ENCODE results near the gene JDP2. TPM values are rescaled to one million over a fixed set of nuclear protein-coding genes. Genes with fewer than 3 reads are reported as not detected.

JDP2 gene
- total RNA-seq, 1 donor from 2014 or later: 1.8 TPM

DNA sequence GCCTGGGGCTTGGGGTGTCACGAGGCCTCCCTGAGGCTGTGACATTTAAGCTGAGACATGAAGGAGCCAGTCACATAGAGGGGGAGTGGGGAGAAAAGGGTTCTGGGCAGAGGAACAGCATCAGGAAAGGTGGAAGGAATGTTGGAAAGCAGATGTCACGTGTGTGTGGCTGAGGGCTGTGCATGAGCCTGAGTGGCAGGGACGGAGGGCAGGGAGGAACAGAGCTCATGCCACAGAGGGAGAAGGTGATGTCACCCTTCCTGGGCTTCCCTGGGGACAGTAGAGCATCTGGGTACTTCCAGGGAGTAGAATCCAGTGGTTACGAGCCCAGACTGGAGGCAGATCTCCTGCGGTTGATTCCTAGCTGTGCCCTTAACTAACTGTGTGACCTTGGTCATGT lies 32.0 kb upstream of the JDP2 start:
- peaks cover 2% of the 10 kb centered on the region for H3K36me3 Mint-ChIP-seq (ENCODE audit: low read depth)
- DNase-seq (ENCODE audit: low spot score): no peak
- peaks cover 9% of the 10 kb centered on the region for H3K27me3 Mint-ChIP-seq (ENCODE audit: insufficient read depth)
- peaks cover 4% of the 10 kb centered on the region for H3K9me3 Mint-ChIP-seq
- H3K4me1 Mint-ChIP-seq (ENCODE audit: low read depth): peaks cover 14% of the 10 kb centered on the region
- intact Hi-C loops (cut with micrococcal nuclease): no loop called here
- no peak overlapping the region for H3K4me3 Mint-ChIP-seq
- H3K27ac Mint-ChIP-seq: no peak overlapping the region

DNA sequence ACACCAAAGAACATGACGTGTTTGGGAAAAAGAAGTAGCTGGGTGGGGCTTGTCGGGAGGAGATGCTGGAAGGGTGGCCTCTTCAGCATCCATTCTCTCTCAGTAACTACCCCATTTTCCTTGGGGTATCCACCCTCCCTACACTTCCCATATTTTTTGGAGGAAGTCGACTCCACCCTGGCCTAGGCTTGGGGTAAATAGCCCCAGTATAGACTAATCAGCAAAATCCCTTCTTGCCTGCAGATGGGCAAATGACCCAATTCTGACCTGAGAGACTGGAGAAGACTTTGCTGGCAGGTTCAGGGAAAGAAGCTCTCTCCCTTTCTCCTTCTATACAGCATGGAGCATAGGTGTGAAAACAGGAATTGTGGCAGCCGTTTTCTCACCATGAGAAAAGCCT lies 28.5 kb upstream of the JDP2 start:
- Mint-ChIP-seq H3K9me3 (peaks cover 4% of the 10 kb centered on the region), H3K4me3 (no peak overlapping the region), H3K4me1 (ENCODE audit: low read depth) (peaks cover 21% of the 10 kb centered on the region), H3K27me3 (ENCODE audit: insufficient read depth) (peaks cover 7% of the 10 kb centered on the region), H3K27ac (no peak overlapping the region), H3K36me3 (ENCODE audit: low read depth) (peaks cover 2% of the 10 kb centered on the region)
- no peak for DNase-seq (ENCODE audit: low spot score)
- intact Hi-C loops (cut with micrococcal nuclease): no loop called here

DNA sequence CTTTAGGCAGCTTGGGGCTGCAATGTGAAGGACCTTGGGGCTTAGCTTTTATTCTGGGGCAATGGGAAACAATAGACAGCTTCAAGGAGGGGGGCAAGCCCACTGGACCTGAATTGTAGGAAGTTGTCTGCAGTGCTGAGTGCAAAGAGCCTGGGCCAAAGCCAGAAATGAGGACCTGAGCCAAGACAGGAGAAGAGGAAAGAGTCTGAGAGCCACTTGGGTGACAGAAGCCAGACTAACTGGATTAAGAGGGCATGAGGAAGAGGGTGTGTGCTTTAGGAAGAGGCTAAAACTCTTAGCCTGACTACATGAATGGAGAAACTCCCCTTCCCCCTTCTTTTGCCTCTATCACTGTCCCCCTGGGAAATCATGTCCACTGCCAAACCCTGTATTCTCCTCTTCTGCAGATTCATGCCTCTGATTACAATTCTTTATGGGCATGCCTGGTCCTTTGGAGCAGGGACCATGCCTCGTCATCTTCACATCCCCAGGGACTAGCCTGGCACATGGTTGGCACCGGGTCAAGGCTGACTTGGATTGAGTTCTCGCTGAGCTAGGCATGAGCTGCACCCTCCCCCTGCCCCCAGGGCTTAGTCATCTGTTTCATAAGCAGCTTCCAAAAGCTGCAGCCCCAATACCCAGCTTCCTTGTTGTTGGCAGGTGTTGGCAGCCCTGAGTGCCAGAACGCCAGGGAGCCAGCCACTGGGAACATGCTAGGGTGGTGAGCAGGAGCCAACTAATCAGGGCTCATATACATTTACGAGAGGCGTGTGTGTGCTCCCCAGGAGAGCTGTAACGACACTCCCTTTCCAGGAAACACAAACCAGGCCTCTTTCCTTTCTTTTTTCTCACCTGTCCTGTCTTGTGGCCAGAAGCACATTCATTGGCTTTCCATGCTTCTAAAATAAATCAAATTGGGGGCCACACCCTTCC lies 27.7 kb upstream of the JDP2 start:
- H3K4me1 Mint-ChIP-seq (ENCODE audit: low read depth): peaks cover 21% of the 10 kb centered on the region
- DNase-seq (ENCODE audit: low spot score): no peak
- H3K4me3 Mint-ChIP-seq: no peak overlapping the region
- H3K27me3 Mint-ChIP-seq (ENCODE audit: insufficient read depth): peaks cover 12% of the 10 kb centered on the region
- intact Hi-C loops (cut with micrococcal nuclease): no loop called here
- H3K36me3 Mint-ChIP-seq (ENCODE audit: low read depth): peaks cover 2% of the 10 kb centered on the region
- no peak overlapping the region for H3K27ac Mint-ChIP-seq
- peaks cover 4% of the 10 kb centered on the region for H3K9me3 Mint-ChIP-seq

DNA sequence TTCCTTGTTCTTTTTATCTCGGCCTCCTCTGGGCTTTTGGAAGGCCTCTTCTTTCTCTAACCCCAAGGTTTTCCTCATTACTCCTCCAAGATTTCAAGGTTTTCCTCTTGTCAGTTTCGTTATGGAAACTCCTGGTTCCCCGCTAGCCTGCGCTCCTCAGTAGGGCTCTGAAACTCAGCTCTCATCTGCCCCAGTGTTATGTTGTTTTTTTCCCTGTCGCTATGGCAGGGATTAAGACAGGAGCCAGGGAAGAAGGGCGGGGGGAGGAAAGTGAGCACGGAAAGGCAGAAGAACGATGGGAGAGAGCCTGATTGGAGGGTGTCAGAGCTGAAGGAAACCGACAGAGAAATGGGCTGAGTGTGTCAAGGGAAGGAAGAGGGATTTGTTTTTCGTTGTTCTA lies 26.5 kb upstream of the JDP2 start:
- Mint-ChIP-seq H3K27ac (no peak overlapping the region), H3K4me3 (no peak overlapping the region), H3K27me3 (ENCODE audit: insufficient read depth) (peaks cover 10% of the 10 kb centered on the region), H3K9me3 (peaks cover 4% of the 10 kb centered on the region), H3K4me1 (ENCODE audit: low read depth) (peaks cover 21% of the 10 kb centered on the region), H3K36me3 (ENCODE audit: low read depth) (peaks cover 2% of the 10 kb centered on the region)
- intact Hi-C loops (cut with micrococcal nuclease): no loop called here
- DNase-seq (ENCODE audit: low spot score): no peak

DNA sequence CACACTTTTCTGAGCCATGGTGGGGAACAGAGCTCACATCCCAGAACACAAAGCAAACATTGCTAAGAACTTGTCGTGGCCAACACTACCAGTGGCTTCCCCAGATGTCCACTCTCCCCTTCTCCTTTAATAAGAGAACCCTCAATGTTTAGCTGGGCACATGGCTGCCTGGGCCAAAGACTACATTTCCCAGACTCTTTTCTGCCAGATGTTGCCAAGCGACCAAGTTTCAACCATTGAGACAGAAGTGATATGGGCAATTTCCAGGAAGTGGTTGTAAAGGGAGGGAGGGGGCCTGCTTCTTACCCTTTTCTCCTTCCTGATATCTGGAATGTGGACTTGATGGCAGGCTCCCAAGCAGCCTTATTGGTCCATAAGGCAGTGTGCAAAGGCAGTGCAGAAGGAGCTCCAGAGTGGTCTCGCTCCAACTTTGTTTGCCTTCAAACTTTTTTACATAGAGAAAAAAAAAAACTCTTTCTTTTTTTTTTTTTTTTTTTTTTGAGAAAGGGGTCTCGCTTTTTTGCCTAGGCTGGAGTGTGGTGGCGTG lies 24.9 kb upstream of the JDP2 start:
- DNase-seq (ENCODE audit: low spot score): no peak
- intact Hi-C loops (cut with micrococcal nuclease): no loop called here
- peaks cover 21% of the 10 kb centered on the region for H3K4me1 Mint-ChIP-seq (ENCODE audit: low read depth)
- H3K36me3 Mint-ChIP-seq (ENCODE audit: low read depth): peaks cover 2% of the 10 kb centered on the region
- no peak overlapping the region for H3K4me3 Mint-ChIP-seq
- H3K27ac Mint-ChIP-seq: no peak overlapping the region
- peaks cover 4% of the 10 kb centered on the region for H3K9me3 Mint-ChIP-seq
- H3K27me3 Mint-ChIP-seq (ENCODE audit: insufficient read depth): peaks cover 14% of the 10 kb centered on the region

DNA sequence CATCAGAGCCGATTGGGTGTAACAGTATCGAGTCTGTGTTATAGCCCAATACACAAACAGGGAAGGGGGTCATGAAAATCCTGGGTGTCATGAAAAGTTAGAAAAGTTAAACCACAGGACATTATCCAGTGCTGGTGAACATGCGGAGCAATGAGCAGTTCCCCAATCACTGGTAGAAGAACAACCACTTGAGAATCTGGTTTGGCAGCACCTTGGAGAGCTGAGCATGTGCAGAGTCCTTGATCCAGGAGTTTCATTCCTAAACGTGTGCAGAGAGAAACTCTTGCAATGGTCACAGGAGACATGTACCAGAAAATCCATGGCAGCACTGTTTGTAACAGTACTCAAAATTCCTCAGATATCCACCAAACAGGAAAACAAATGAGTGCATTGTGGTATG lies 23.0 kb upstream of the JDP2 start:
- no peak overlapping the region for H3K4me3 Mint-ChIP-seq
- H3K4me1 Mint-ChIP-seq (ENCODE audit: low read depth): peaks cover 17% of the 10 kb centered on the region
- no peak overlapping the region for H3K27ac Mint-ChIP-seq
- no peaks in the 10 kb centered on the region for H3K9me3 Mint-ChIP-seq
- H3K36me3 Mint-ChIP-seq (ENCODE audit: low read depth): no peaks in the 10 kb centered on the region
- H3K27me3 Mint-ChIP-seq (ENCODE audit: insufficient read depth): peaks cover 13% of the 10 kb centered on the region
- DNase-seq (ENCODE audit: low spot score): no peak
- intact Hi-C loops (cut with micrococcal nuclease): no loop called here

DNA sequence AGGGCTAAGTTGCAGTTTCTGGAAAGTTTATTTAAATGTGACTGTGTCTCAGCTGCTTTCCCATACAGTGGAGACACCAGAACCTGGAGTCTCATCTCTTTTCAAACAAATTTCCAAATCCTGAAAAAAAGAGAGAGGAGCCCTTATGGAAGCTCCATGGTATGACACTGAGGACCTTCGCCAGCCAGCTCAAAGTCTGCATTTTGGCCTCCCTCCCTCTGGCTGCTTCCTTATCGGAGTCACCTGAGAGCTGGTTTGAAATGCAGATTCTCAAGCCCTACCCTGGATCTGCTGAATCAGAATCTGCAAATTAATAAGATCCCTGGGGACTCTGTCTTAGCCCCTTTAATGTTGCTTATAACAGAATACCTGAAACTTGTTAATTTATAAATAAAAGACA lies 21.7 kb upstream of the JDP2 start:
- Mint-ChIP-seq H3K27ac (no peak overlapping the region), H3K27me3 (ENCODE audit: insufficient read depth) (peaks cover 15% of the 10 kb centered on the region), H3K36me3 (ENCODE audit: low read depth) (no peaks in the 10 kb centered on the region), H3K9me3 (no peaks in the 10 kb centered on the region), H3K4me3 (no peak overlapping the region), H3K4me1 (ENCODE audit: low read depth) (peaks cover 4% of the 10 kb centered on the region)
- DNase-seq (ENCODE audit: low spot score): no peak
- intact Hi-C loops (cut with micrococcal nuclease): no loop called here

DNA sequence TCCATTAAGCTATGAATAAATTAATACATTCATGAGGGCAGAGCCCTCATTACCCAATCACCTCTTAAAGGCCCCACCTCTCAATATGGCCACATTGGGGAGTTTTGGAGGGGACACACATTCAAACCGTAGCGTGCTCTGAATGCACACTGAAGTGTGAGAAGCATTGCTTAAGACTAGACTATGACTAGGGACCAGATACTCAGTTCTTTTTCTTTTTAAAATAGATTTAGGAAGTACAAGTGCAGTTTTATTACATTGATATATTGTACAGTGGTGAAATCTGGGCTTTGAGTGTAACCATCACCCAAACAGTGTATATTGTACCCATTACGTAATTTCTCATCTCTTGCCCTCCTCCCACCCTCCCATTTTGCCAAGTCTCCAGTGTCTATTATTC lies 21.0 kb upstream of the JDP2 start:
- DNase-seq (ENCODE audit: low spot score): no peak
- Mint-ChIP-seq H3K4me1 (ENCODE audit: low read depth) (no peaks in the 10 kb centered on the region), H3K4me3 (no peak overlapping the region), H3K27ac (no peak overlapping the region), H3K27me3 (ENCODE audit: insufficient read depth) (peaks cover 17% of the 10 kb centered on the region), H3K36me3 (ENCODE audit: low read depth) (no peaks in the 10 kb centered on the region), H3K9me3 (no peaks in the 10 kb centered on the region)
- intact Hi-C loops (cut with micrococcal nuclease): no loop called here

DNA sequence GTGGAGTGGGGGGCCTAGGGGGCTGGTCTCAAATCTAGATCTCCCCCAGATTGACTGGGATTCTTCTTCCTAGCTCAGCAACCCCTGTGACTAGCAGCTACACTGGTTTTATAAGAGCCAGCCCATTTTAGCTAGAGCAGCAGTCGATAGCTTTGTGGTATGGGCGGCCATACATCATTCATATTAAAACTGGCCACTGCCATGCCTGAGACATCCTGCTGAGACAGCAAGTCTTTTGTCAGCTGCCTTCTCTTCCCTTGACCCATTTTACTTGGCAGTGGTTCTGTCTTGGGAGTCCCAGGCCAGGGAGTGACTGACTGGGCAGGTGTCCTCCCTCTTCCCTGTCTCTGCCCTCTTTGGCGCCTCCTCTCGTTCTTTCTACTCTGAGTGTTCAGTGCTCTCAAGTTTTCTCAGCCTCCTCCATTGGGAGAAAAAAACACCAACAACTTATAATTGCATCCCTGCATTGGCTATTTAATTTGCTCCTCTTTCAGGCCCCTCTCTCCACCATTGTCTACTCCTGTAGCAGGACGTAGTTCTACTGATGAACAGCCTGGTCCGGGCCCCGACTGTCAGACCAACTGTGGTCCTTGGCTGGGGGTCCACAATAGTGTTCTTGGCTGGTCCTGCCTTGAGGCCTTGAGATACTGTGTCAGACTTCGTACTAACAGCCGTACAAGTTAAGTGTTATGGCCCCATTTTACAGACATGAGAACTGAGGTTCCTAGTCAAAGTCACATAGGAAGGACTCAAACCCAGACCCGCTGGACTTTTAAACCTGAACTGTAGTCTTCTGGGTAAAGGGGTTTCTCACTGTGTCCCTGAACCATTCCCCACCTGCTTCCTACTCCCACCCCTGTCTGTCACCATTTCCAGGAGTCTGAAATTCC lies 18.3 kb upstream of the JDP2 start:
- no peak overlapping the region for H3K27ac Mint-ChIP-seq
- peaks cover 24% of the 10 kb centered on the region for H3K27me3 Mint-ChIP-seq (ENCODE audit: insufficient read depth)
- no peak for DNase-seq (ENCODE audit: low spot score)
- H3K9me3 Mint-ChIP-seq: no peaks in the 10 kb centered on the region
- no peaks in the 10 kb centered on the region for H3K4me1 Mint-ChIP-seq (ENCODE audit: low read depth)
- no peaks in the 10 kb centered on the region for H3K36me3 Mint-ChIP-seq (ENCODE audit: low read depth)
- no peak overlapping the region for H3K4me3 Mint-ChIP-seq
- intact Hi-C loops (cut with micrococcal nuclease): no loop called here

DNA sequence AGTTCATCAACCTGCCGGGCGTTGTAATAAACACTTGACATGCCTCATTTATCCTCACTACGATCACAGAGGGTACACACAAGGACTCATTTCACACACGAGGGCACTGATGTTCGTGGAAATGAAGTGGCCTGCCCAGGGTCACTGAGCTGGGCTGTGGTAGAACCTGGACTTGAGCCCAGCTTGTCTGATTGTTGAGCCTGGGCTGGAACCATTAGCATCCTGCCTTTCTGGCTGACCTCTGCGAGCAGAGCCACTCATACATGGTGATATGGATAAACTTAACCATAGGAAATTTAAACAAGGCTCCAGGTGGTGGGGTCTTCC lies 16.6 kb upstream of the JDP2 start:
- Mint-ChIP-seq H3K9me3 (no peaks in the 10 kb centered on the region), H3K27ac (no peak overlapping the region), H3K27me3 (ENCODE audit: insufficient read depth) (peaks cover 18% of the 10 kb centered on the region), H3K4me1 (ENCODE audit: low read depth) (no peaks in the 10 kb centered on the region), H3K4me3 (no peak overlapping the region), H3K36me3 (ENCODE audit: low read depth) (no peaks in the 10 kb centered on the region)
- intact Hi-C loops (cut with micrococcal nuclease): no loop called here
- no peak for DNase-seq (ENCODE audit: low spot score)

DNA sequence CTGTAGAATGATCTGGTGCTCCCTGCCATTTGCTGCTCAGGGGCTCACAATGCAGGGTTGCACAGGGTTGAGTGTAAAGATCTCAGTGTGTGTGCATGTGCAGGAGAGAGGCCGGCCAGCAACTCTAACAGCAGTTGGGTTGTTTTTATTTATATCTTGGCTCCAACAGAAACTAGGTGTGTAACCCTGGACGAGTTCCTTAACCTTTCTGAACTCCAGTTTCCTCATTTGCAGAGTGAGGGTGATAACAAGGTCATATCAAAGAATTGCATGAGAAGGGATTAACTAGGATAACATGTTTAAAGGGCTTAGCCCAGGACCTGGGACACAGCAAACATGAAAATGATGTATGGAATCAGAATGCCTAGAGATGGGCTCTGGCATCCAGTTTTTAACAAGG lies 14.8 kb upstream of the JDP2 start:
- Mint-ChIP-seq H3K27ac (no peak overlapping the region), H3K36me3 (ENCODE audit: low read depth) (no peaks in the 10 kb centered on the region), H3K9me3 (no peaks in the 10 kb centered on the region), H3K27me3 (ENCODE audit: insufficient read depth) (peaks cover 14% of the 10 kb centered on the region), H3K4me3 (no peak overlapping the region), H3K4me1 (ENCODE audit: low read depth) (peaks cover 3% of the 10 kb centered on the region)
- DNase-seq (ENCODE audit: low spot score): no peak
- intact Hi-C loops (cut with micrococcal nuclease): no loop called here

DNA sequence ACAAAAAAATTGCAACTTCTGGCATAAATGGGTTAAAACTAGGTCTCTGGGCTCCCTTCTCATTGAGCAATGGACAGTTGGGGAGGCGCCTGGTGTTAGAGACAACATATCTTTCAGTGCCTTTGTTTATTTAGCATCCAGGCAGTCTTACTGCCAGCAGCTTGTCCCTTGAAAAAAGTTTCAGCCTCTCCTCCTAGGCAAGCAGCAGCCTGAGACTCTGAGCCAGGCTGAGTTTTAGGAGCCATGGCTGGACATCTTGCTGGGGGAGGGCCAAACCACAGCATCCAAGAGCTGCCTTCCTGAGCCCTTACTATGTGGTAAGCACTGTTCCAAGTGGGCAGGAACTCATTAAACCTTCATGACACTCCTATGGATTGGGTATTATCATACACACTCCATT lies 10.1 kb upstream of the JDP2 start:
- H3K9me3 Mint-ChIP-seq: no peaks in the 10 kb centered on the region
- H3K4me3 Mint-ChIP-seq: no peak overlapping the region
- no peaks in the 10 kb centered on the region for H3K36me3 Mint-ChIP-seq (ENCODE audit: low read depth)
- no peak for DNase-seq (ENCODE audit: low spot score)
- no peak overlapping the region for H3K27ac Mint-ChIP-seq
- intact Hi-C loops (cut with micrococcal nuclease): loop anchor here (2.0 kb wide), 1 partner anchor 149 kb away; no protein-coding TSS in a partner anchor
- peaks cover 7% of the 10 kb centered on the region for H3K27me3 Mint-ChIP-seq (ENCODE audit: insufficient read depth)
- H3K4me1 Mint-ChIP-seq (ENCODE audit: low read depth): peaks cover 31% of the 10 kb centered on the region
